ENCODE results near the gene TMEM164. TPM values are rescaled to one million over a fixed set of nuclear protein-coding genes. Genes with fewer than 3 reads are reported as not detected.

Gene TMEM164
- total RNA-seq, 1 experiment from 2014 or later, result 31.1 TPM

- DNase-seq (ENCODE audit: low read depth), result no peak
Measured at GRCh38 chrX:110070970-110071369, 68.1 kb downstream of the TMEM164 start.

- no peak for DNase-seq (ENCODE audit: low read depth)
Measured at GRCh38 chrX:110081320-110081719, 78.4 kb downstream of the TMEM164 start.

- peak; percentile 66 for DNase-seq (ENCODE audit: low read depth)
Measured at GRCh38 chrX:110081740-110082139, 78.8 kb downstream of the TMEM164 start.

- peak; percentile 40 for DNase-seq (ENCODE audit: low read depth)
Measured at GRCh38 chrX:110082161-110082560, 79.2 kb downstream of the TMEM164 start.

GRCh38 chrX:110086162-110086915, 83.4 kb downstream of the TMEM164 start:
- peak; percentile 4 for DNase-seq (ENCODE audit: low read depth)

GRCh38 chrX:110086916-110087484, 84.1 kb downstream of the TMEM164 start:
- peak; percentile 75 for DNase-seq (ENCODE audit: low read depth)

DNA sequence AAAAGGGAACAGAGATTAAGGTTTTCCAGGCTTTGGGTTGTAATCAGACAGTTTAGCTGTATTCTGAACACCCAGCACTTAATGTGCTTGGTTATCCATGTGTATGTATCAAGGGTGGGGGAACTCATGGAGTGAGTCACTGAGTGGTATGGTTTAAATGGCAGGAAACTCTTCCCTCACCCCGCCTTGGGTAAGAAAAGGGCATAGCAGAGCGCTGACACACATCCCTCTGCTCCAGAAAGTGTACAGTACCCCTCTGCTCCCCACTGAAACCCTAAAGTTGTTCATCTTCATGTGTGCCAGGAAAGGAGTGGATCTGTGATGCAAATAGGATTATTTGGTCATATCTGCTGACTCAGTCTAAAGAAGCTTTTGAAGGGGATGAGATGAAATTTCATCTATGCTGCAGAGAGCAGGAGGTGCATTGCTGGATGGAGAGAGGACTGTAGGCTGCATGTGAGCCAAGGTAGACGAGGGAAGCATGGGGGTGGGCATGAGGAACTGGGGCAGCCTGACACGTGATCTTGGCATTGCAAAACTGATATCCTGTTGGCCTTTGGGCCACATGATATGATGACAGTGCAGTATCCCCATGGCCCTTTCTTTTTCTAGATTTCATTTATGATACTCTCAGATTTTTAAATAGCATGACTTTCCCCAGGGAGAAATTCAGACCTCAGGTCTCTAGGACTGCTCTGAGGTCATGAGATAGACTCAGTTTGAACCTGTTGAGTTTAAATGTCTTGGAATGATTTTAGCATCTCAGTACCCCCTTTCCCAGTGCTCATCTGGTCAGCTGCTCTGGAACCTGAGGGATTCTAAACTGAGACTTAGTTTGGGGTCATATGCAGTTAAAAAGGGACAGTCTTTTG, 84.8 kb downstream of the TMEM164 start:
- DNase-seq (ENCODE audit: low read depth), result peak; percentile 90

GRCh38 chrX:110089656-110090403, 86.9 kb downstream of the TMEM164 start:
- peak; percentile 64 for DNase-seq (ENCODE audit: low read depth)

GRCh38 chrX:110097920-110098319, 95.0 kb downstream of the TMEM164 start:
- DNase-seq (ENCODE audit: low read depth), result no peak

- DNase-seq (ENCODE audit: low read depth), result no peak
Measured at GRCh38 chrX:110103344-110103743, 100.4 kb downstream of the TMEM164 start.

- no peak for DNase-seq (ENCODE audit: low read depth)
Measured at GRCh38 chrX:110104078-110104477, 101.2 kb downstream of the TMEM164 start.

- DNase-seq (ENCODE audit: low read depth), result no peak
Measured at GRCh38 chrX:110108381-110108821, 105.5 kb downstream of the TMEM164 start.

DNA sequence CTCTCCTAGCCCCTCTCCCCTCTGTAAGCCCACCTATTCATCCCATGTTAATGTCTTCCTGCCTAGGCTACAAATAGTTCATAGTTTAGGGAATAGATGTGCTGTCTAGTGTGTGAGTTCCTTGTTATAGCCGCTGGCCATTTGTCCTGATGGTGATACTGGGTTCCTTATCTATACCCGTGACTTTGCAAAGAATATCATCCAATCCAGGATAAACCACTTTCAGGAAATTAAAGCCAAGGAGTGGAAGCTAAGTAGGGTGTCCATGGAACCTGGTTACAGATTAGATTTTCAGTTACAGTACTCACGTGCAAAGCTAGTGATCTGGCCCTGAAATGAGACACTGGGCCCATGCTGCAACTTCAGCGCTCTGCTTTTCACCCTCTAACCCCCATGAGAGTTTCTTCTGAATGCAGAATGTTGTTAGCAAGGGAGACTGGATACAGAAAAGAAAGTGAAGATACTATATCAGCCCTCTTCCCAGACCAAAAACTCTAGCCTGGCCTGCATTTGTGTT, 111.4 kb downstream of the TMEM164 start:
- no peak for DNase-seq (ENCODE audit: low read depth)

- DNase-seq (ENCODE audit: low read depth), result no peak
Measured at GRCh38 chrX:110116066-110116980, 113.4 kb downstream of the TMEM164 start.

DNA sequence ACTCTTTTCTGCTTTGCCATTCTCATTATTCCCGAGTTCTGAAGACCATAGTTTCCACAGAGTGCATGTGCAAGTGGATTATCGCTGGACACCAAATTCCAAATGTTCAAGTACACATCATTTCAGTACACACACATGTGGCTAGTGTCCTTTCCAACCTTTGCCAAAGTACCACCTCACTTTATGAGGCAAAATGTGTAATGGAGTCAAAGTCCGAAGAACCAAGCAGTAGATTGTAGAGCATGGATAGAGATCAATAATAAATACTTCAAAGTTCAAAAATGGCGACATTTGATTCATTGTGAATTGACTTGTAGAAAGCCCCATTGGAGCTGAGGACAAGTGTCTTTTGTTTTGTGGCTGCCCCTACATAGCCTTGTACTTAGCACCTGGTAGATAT, 115.6 kb downstream of the TMEM164 start:
- no peak for DNase-seq (ENCODE audit: low read depth)

GRCh38 chrX:110119480-110119879, 116.6 kb downstream of the TMEM164 start:
- no peak for DNase-seq (ENCODE audit: low read depth)

DNA sequence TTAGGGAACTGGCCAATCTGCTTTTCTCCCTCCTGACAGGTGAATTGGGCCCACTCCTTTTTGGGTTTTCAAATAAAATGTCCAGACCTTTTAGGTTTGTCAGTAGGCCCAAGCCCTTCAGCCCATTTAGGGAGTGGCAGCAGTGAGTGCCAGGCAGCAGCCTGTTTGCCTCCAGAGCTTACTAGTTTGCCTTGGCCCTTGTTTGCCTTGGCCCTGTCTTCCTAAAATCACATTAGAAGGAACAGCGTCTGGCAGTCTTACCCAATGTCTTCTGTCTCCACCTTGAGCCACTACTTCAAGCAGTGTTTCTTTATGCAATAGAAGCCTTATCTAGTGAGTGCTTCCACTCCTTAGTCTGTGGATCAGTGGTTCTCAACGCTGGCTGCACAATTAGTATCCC, 117.1 kb downstream of the TMEM164 start:
- DNase-seq (ENCODE audit: low read depth), result no peak

GRCh38 chrX:110123331-110123782, 120.4 kb downstream of the TMEM164 start:
- no peak for DNase-seq (ENCODE audit: low read depth)

DNA sequence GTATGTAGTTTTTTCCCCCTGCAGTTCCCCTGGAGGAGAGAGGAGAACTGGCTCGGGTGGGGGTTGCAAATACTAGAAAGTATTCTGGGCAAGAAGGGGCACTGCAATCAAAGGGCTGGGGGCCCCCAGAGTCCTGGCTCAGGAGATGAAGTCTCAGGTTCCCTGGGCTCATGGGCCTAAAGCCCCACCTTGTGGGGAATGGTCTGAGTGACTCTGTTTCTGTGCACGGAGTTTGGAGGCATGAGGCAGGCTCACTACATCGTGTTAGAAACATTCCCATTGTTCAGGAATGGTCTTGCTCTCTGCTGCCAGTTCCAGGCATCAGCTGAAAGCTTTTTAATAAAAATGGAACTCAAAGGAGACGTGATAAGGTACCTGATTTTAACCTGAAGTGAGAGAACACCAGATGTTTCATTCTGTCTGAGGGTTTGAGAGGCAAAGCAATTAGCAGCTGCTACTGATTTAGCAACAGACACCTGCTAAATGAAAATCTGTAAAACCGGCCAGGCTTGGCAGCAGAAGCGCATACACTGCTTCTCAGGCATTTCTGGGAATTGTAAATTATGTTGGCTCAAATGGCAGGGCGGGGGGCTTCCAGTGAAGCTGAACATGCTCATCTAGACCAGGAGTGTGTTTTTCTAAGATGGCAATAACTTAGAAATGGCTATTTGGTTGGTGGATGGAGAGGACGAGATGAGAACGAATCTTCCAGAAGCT, 122.7 kb downstream of the TMEM164 start:
- no peak for DNase-seq (ENCODE audit: low read depth)

- DNase-seq (ENCODE audit: low read depth), result no peak
Measured at GRCh38 chrX:110131031-110131430, 128.1 kb downstream of the TMEM164 start.

All from Daoy (cell line).